NCI-H1930 (cell line): ENCODE measurements around the gene ANTKMT.
"Not testable (repeated sequence)": the region's sequence is repeated elsewhere in the genome, so short reads cannot be mapped to it uniquely, and the experiment has no call there.

Experiments
- DNase-seq, 2 experiments: peaks; one replicate each; lab custom pipeline; 2025; lab: John Stamatoyannopoulos, UW

The ANTKMT gene

DNA sequence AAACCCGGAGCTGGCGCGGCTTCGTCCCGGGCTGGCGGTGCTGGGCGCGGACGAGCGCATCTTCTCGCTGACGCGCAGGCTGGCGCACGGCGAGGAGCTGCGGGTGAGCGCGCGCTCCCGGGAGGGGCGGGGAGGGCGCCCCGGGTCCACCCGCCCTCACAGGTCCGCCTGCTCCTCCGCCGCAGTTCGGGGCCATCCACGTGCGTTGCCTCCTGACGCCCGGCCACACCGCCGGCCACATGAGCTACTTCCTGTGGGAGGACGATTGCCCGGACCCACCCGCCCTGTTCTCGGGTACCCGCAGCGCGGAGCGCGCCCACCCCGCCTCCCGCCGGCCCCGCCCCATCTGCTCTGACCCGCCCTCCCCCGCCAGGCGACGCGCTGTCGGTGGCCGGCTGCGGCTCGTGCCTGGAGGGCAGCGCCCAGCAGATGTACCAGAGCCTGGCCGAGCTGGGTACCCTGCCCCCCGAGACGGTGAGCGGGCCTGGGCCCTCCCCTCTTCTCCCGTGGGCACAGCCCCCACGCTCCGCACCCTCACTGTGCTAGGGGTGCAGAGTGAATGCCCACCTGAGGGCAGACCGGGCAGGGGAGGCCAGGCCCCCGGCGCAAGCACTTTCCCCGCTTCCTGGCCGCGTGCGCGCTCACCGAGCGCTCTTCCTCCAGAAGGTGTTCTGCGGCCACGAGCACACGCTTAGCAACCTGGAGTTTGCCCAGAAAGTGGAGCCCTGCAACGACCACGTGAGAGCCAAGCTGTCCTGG lies 7.4 kb downstream of the ANTKMT start:
- DNase-seq: peak; percentile 68 to 69

DNA sequence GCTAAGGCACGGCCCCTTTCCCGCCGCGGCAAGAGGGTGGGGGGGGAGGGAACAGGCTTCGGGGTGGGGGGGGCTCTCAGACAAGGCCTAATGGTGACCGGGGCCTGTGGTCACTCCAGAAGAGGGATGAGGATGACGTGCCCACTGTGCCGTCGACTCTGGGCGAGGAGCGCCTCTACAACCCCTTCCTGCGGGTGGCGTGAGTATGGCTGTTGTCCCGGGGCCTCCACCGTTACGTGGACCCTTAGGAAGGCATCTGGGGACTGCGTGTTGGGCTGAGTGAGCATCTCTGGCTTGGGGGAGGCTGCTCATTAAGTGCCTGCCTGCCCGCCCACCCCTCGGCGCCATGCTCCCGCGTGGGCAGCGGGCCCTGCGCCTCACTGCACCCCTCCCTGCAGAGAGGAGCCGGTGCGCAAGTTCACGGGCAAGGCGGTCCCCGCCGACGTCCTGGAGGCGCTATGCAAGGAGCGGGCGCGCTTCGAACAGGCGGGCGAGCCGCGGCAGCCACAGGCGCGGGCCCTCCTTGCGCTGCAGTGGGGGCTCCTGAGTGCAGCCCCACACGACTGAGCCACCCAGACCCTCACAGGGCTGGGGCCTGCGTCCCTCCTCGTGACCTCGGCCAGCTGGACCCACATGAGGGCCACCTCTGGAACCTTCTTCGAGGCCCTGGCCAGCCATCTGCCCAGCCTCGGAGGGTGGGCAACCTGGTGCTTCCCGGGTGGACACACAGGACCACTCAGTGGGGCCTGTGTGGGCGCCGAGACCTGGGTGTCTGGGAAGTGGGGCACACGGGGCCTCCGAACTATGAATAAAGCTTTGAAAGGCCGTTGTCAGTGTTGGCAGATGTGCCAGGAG lies 8.2 kb downstream of the ANTKMT start:
- no peak for DNase-seq

DNA sequence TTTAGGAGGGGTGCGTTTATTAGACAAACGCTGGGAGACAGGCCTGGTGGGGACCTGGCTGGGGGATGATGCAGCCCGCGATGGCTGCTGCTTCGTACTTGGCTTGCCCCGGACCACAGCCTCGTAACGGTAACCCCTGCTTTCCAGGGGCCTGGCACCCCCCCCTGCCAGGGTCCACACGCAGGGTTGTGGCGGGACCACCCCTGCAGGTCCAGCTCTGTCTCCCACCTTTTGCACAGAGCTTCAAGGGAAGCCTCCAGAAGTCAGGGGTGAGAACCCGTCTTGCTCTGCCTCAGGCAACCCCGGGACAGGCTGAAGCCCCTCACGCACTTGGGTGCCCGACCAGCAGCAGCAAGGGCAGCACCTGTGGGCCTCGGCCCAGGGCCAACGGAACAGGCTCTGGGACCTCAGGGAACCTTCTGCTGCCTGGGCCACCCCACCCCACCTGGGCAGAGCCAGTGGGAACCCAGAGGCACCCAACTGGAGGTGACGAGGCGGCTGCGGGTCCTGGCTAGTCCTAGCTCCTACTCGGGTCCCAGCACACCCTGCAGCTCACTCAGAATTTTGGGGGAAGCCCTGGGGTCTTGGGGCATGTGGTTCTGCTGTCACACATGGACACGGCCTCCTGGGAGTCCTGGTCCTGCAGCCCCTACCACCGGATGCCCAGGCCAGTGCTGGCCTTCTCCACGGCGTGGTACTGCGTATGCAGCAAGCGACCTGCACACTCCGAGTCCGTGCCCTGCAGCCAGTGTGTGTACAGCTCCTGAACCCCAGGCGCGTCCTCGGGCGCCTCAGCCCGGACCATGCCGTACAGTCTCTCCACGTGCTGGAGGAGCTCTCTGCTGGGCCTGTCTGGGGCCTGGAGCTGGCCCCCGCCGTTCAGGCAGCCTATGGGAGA lies 9.1 kb downstream of the ANTKMT start:
- DNase-seq: no peak

DNA sequence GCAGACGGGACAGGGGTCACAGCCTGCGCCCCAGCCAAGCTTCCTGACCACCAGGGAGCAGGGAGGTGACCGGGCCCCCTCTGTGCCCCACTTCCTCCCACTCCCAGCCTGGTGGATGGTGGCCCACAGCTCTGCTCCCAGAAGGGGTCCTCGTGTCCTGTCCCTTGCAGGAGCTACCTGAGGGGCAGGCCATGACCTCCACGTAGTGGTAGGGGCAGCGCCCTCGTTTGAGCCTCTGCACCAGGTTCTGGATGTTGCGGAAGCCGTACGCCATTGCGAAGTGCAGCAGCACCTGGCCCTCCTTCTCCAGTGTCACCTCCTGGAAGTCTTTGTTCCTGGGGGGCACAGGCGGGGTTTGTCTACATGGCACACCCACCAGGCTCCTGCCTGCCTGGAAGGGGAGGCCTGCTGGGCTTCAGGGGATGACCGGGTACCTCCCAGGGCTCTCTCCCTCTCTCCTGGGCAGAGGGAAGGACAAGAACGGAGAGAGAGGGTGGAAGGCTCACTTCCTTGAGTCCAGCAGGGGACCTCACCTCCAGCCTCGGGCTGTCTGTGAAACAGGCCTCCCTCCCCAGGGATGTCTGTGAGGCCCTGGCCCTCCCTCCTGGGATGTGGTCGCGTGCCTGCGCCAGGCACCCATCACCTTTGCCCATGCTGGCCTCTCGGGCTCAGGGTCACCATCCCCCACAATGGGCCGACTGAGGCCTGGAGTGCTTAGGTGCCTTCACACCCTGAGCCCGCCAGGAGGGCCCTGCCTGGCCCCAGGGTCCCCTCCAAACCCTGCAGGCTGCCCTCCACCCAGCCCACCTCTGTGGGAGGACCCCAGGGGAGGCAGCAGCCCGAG lies 9.9 kb downstream of the ANTKMT start:
- DNase-seq: no peak

GRCh38 chr16:732332-732731 lies 11.4 kb downstream of the ANTKMT start:
- DNase-seq: no peak

DNA sequence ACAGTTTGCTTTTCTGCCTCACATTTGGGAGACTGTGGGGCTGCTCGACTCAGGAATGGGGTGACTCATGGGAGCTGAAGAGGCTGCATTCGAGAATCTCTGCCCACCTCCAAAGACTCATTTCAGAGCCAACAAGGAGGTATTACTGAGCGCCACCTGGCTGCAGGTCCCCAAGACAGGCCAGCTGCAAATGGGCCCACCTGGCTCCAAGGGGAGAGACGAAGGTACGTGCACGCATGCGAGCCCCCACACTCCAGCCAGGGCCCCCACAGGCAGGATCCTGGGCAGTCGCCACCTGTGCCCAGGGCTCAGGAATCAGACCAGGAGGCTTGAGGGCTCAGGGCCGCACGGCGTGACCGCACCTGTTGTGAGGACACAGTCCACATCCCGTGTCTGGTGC lies 12.0 kb downstream of the ANTKMT start:
- DNase-seq: no peak

DNA sequence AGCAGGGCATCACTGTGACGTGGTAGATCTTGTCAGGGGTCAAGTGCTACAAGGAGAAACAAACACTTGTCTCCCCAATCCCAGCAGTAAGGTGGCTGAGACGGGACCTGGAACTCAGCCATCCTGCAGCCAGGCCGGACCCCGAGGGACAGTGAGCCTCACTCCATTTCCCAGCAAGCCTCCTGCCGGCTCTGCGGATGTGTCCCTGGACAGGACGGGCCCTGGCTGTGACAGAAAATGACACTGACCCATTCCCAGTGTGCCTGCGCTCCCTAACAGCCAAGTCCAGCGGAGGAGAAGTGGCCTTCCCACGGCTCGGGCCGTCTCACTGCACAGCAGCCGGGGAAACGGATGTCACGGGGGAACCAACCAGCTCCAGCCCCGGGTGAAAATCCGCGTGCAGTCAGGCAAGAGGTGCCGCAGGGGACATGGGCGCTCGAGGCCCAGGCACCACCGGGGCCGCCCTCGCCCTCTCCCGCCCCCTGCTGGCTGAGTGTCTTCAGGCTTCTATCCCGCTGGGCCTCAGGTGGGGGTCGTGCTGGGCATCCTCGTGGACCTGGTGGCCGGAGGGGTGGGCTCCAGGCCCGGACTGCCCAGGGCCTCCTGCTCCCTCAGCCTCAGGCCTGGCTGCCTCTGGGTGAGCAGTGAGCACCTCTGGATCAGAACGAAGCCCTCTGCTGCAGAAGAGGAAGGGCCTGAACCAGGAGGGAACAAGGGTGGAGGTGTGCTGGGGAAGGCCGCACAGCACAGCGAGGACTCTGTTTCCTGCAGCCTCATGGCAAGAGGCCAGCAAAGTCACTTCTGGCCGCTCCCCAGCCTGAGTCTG lies 12.6 kb downstream of the ANTKMT start:
- peak in 1 of 2 experiments; percentile 39 for DNase-seq

- DNase-seq: no peak
Observed at GRCh38 chr16:734208-734980, 13.4 kb downstream of the ANTKMT start.

DNA sequence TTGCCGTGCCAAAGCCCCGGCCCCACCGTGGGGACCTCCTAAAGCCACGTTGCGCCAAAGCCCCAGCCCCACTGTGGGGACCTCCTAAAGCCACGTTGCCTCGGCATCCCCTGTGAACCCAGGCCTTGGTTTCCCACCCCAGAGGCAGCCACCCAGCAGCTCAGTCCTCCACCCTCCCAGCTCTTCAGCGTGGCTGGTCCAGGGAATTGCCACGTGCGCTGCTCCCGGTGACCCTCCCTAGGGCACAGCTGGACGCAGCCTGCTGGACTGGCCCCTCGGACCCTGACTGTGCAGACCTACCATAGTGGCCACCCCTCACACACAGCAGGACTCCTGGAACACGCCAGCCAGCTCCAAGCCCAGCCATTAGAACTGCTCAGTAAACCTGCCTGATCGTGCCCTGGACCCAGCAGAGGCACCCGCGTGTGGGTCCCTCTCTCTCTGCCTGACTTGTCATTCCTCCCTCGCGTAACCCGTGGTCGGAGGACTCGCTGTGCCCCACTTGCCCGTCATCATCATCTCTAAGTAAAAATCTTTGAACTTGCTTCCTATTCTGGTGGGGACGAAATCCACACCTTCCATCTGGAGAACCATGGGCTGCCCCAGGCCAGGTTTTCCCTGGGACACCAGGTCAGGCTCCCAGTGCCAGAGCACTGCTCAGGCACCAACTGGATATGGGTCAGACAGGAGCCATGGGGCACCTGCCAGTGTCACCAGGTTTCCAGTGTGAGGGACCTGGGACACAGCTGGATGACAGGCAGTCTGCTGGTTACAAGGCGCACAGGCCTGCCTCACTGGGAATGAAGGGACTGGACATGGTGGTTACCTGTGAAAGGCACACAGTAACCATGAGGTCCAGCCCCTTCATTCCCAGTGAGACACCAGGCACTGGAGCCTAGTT lies 14.3 kb downstream of the ANTKMT start:
- no peak for DNase-seq

DNA sequence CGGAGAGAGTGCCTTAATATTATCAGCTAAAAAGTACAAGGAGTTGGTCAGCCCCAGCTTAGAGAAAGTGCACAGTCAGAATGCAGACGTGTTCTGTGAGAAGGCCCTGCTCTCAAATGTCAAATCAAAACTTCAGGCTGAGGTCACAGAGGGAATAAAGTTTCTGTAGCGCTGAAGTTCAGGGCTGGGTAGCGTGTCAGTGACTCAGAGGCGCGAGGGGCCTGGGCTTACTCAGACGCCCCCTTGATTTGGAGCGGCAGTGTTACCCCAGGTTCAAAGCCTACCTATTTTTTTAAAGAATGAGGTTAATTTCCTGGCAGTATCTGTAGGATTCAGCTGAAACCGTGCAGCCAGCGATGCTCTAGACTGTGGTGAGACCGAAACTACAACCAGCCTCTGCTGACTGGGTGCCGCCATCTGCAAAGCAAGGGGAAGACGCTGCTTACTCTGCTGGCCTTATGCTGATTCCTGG lies 15.1 kb downstream of the ANTKMT start:
- DNase-seq: no peak

- no peak for DNase-seq
Observed at GRCh38 chr16:736936-737481, 16.1 kb downstream of the ANTKMT start.

GRCh38 chr16:739560-740458 lies 18.9 kb downstream of the ANTKMT start:
- no peak for DNase-seq

DNA sequence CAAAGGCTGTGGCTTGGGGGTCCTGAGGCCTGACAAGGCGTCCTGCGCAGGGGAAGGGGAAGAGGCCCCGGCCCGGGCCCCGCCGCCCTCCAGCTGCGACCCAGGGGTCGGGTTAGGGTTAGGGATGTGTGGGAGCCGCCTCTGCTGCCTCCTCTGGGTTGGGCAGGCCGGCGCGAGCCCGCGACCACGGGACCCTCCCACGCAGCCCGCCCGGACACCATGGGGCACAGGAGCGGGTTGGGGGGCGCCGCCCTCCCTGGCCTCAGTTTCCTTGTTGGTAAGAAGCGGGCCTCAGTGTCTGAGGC lies 19.5 kb downstream of the ANTKMT start:
- DNase-seq: no peak

- peak; percentile 88 to 98 for DNase-seq
Observed at GRCh38 chr16:740764-741505, 20.0 kb downstream of the ANTKMT start, which contains the start of gene CIAO3. CIAO3 (minus strand) TSS chr16:740997; CDS start chr16:740985, 12 bp downstream.

DNA sequence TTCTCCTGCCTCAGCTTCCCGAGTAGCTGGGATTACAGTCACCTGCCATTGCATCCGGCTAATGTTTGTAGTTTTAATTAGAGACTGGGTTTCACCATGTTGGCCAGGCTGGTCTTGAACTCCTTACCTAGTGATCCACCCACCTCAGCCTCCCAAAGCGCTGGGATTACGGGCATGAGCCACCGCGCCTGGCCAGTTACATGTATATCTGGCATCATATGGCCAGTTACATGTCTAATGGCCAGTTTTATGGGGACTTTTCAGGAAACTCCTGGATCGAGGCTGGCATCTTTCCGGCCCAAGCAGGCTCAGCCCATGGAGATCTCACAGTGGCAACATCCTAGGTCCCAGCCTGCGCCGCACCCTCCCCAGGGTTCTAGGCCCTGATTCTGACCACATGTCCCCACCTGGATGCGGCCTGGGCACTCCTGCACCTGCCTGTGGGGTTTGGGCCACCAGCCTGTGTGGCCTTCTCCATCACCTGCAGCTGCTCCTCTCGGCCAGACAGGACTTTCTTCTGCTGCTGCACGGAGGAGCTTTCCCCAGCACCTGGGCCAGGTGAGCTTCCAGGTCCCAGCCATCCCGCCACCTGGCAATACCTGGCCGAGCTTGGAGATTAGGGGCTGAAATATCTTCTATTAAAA lies 21.2 kb downstream of the ANTKMT start:
- no peak for DNase-seq

- DNase-seq: not testable (repeated sequence)
Observed at GRCh38 chr16:742894-743293, 21.9 kb downstream of the ANTKMT start.
